Choroid plexus epithelial cell (primary cell): ENCODE measurements around the gene SOX14.

Experiments used
- DNase-seq: peaks from one replicate; pipeline ENCODE4 v3.0.0-alpha.2; 2010; ENCODE audit warnings: low read depth
- H3K4me3 ChIP-seq: 2 replicates; pipeline ENCODE4 v1.5.1; 2011; ENCODE audit warnings: low read depth, mild to moderate bottlenecking, control low read depth, low read length, moderate library complexity
- CTCF ChIP-seq: conservative IDR thresholded peaks from 2 replicates; pipeline ENCODE4 v1.5.1; 2011; ENCODE audit warnings: low read depth, mild to moderate bottlenecking, control low read depth, inconsistent platforms, low read length, moderate library complexity

The SOX14 gene

GRCh38 chr3:137807998-137808397, 43.9 kb downstream of the SOX14 start:
- no peak for DNase-seq
- no peak overlapping the region for H3K4me3 ChIP-seq
- no peak for TF ChIP-seq CTCF

- no peak overlapping the region for H3K4me3 ChIP-seq
- TF ChIP-seq CTCF, result no peak
- DNase-seq, result no peak
Measured at GRCh38 chr3:137809509-137809908, 45.4 kb downstream of the SOX14 start.

GRCh38 chr3:137812023-137812422, 47.9 kb downstream of the SOX14 start:
- no peak overlapping the region for H3K4me3 ChIP-seq
- no peak for TF ChIP-seq CTCF
- DNase-seq, result no peak

GRCh38 chr3:137815251-137815650, 51.1 kb downstream of the SOX14 start:
- DNase-seq, result no peak
- TF ChIP-seq CTCF, result no peak
- H3K4me3 ChIP-seq, result no peak overlapping the region
